ENCODE results near the gene LGR4. TPM values are rescaled to one million over a fixed set of nuclear protein-coding genes. Genes with fewer than 3 reads are reported as not detected.

Gene LGR4
- total and polyA plus RNA-seq, 9 of the 15 experiments (the other 6 are each of a cell fraction or from before 2014, with no cell fraction given), result 0.94 to 10.1 (median 5.8) TPM

DNA sequence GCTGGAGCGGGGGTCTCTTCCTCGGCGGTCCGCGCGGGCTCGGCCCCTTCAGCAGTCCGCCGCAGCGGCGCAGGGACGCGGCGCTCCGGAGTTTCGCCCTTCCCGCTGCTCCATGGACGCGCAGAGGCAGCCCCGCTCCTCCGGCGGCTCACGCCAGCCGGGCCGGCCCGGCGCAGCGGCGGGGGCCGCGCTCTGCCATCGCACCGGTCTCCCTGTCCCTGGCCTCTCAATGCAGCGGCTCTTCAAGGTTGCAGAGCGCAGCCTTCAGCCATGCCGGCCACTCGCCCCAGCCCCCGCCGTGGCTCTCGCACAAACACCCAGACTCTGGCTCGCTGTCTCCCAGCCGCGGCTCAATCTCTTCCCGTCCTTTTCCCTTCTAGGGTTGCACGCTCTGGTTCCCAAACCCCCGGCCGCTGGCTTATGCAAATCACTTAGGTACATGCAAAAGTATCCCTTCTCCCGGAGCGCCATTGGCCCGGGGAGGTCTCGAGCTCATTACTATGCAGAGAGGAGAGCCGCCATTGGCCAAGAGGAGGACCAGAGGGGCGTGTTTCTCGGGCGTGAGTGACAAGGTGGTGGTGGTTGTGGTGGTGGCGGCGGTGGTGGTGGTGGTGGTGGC lies at the start of gene LGR4 (continued):
- TF ChIP-seq TCF7 (IDR thresholded peaks at IDR 0.05; ENCODE audit: borderline replicate concordance) (no peak), KLF1 (tag; IDR thresholded peaks at IDR 0.05) (no peak), SAP30 (IDR thresholded peaks at IDR 0.05; ENCODE audit: borderline replicate concordance, insufficient read depth, low read depth, low read length, poor library complexity, severe bottlenecking) (peak; percentile 20), TAF15 (IDR thresholded peaks at IDR 0.05; ENCODE audit: low read depth, low read length) (no peak), CCNT2 (IDR thresholded peaks at IDR 0.05; ENCODE audit: borderline replicate concordance, extremely low read depth, insufficient read length, low read depth, low read length) (peak; percentile 43), HMGN3 (IDR thresholded peaks at IDR 0.05; ENCODE audit: borderline replicate concordance, extremely low read depth, insufficient read length, low read depth, low read length) (peak; percentile 50), TCF3 (CRISPR knock-in tag; IDR thresholded peaks at IDR 0.05) (no peak), ILK (tag; IDR thresholded peaks at IDR 0.05; ENCODE audit: borderline replicate concordance, low read depth) (no peak), KDM2B (CRISPR knock-in tag; IDR thresholded peaks at IDR 0.05) (0 out of 2 replicates have a peak, but pooled peaks have one; percentile 81), SREBF2 (CRISPR knock-in tag; IDR thresholded peaks at IDR 0.05) (no peak), MEIS2 (IDR thresholded peaks at IDR 0.05; ENCODE audit: partially characterized antibody) (peak; percentile 42)
- TF ChIP-seq, protein P1, sequence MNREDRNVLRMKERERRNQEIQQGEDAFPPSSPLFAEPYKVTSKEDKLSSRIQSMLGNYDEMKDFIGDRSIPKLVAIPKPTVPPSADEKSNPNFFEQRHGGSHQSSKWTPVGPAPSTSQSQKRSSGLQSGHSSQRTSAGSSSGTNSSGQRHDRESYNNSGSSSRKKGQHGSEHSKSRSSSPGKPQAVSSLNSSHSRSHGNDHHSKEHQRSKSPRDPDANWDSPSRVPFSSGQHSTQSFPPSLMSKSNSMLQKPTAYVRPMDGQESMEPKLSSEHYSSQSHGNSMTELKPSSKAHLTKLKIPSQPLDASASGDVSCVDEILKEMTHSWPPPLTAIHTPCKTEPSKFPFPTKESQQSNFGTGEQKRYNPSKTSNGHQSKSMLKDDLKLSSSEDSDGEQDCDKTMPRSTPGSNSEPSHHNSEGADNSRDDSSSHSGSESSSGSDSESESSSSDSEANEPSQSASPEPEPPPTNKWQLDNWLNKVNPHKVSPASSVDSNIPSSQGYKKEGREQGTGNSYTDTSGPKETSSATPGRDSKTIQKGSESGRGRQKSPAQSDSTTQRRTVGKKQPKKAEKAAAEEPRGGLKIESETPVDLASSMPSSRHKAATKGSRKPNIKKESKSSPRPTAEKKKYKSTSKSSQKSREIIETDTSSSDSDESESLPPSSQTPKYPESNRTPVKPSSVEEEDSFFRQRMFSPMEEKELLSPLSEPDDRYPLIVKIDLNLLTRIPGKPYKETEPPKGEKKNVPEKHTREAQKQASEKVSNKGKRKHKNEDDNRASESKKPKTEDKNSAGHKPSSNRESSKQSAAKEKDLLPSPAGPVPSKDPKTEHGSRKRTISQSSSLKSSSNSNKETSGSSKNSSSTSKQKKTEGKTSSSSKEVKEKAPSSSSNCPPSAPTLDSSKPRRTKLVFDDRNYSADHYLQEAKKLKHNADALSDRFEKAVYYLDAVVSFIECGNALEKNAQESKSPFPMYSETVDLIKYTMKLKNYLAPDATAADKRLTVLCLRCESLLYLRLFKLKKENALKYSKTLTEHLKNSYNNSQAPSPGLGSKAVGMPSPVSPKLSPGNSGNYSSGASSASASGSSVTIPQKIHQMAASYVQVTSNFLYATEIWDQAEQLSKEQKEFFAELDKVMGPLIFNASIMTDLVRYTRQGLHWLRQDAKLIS (CRISPR knock-in tag; IDR thresholded peaks at IDR 0.05), result 0 out of 2 replicates have a peak, but pooled peaks have one; percentile 22
- TF ChIP-seq, protein P2, sequence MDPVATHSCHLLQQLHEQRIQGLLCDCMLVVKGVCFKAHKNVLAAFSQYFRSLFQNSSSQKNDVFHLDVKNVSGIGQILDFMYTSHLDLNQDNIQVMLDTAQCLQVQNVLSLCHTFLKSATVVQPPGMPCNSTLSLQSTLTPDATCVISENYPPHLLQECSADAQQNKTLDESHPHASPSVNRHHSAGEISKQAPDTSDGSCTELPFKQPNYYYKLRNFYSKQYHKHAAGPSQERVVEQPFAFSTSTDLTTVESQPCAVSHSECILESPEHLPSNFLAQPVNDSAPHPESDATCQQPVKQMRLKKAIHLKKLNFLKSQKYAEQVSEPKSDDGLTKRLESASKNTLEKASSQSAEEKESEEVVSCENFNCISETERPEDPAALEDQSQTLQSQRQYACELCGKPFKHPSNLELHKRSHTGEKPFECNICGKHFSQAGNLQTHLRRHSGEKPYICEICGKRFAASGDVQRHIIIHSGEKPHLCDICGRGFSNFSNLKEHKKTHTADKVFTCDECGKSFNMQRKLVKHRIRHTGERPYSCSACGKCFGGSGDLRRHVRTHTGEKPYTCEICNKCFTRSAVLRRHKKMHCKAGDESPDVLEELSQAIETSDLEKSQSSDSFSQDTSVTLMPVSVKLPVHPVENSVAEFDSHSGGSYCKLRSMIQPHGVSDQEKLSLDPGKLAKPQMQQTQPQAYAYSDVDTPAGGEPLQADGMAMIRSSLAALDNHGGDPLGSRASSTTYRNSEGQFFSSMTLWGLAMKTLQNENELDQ (CRISPR knock-in tag; IDR thresholded peaks at IDR 0.05; ENCODE audit: borderline replicate concordance), result no peak
- TF ChIP-seq, protein P3, sequence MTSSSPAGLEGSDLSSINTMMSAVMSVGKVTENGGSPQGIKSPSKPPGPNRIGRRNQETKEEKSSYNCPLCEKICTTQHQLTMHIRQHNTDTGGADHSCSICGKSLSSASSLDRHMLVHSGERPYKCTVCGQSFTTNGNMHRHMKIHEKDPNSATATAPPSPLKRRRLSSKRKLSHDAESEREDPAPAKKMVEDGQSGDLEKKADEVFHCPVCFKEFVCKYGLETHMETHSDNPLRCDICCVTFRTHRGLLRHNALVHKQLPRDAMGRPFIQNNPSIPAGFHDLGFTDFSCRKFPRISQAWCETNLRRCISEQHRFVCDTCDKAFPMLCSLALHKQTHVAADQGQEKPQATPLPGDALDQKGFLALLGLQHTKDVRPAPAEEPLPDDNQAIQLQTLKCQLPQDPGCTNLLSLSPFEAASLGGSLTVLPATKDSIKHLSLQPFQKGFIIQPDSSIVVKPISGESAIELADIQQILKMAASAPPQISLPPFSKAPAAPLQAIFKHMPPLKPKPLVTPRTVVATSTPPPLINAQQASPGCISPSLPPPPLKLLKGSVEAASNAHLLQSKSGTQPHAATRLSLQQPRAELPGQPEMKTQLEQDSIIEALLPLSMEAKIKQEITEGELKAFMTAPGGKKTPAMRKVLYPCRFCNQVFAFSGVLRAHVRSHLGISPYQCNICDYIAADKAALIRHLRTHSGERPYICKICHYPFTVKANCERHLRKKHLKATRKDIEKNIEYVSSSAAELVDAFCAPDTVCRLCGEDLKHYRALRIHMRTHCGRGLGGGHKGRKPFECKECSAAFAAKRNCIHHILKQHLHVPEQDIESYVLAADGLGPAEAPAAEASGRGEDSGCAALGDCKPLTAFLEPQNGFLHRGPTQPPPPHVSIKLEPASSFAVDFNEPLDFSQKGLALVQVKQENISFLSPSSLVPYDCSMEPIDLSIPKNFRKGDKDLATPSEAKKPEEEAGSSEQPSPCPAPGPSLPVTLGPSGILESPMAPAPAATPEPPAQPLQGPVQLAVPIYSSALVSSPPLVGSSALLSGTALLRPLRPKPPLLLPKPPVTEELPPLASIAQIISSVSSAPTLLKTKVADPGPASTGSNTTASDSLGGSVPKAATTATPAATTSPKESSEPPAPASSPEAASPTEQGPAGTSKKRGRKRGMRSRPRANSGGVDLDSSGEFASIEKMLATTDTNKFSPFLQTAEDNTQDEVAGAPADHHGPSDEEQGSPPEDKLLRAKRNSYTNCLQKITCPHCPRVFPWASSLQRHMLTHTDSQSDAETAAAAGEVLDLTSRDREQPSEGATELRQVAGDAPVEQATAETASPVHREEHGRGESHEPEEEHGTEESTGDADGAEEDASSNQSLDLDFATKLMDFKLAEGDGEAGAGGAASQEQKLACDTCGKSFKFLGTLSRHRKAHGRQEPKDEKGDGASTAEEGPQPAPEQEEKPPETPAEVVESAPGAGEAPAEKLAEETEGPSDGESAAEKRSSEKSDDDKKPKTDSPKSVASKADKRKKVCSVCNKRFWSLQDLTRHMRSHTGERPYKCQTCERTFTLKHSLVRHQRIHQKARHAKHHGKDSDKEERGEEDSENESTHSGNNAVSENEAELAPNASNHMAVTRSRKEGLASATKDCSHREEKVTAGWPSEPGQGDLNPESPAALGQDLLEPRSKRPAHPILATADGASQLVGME (CRISPR knock-in tag; IDR thresholded peaks at IDR 0.05), result no peak
